ENCODE results near the gene ZNF519. TPM values are rescaled to one million over a fixed set of nuclear protein-coding genes. Genes with fewer than 3 reads are reported as not detected.

Gene ZNF519
- total RNA-seq, 1 experiment from 2014 or later = 24.3 TPM

DNA sequence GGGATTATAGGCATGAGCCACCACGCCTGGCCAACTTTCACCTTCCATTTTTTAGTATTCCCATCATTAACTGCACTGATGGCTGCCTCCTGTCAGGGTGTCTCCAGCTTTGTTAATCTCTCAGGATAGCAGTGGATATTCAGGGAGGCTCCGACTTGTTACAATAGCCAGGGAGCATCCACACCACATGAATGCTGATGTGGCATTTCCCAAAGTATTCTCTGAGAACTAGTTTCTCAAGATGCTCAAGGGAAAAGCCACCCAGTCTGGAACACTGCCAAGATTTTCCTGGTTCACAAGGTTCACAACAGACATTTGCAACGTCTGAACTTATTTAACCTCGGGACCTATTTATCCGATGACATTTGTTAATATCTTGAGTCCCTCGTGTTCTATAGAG lies 33.8 kb downstream of the ZNF519 start:
- H3K18ac ChIP-seq (ENCODE audit: insufficient read length, low read depth, low read length) = no peak overlapping the region
- H3K27me3 ChIP-seq (ENCODE audit: insufficient read depth, low read length) = no peaks in the 10 kb centered on the region
- no peak overlapping the region for H2BK15ac ChIP-seq (ENCODE audit: low read depth, low read length)
- H4K20me1 ChIP-seq (ENCODE audit: control insufficient read depth, insufficient read depth, insufficient read length) = no peaks in the 10 kb centered on the region
- Mint-ChIP-seq H3K36me3 (ENCODE audit: insufficient read depth in 1 of 3, low read depth in 3 of 3) (peaks cover 60 to 74% (median 67%) of the 10 kb centered on the region in 3 experiments), H3K27ac (no peak overlapping the region), H3K4me1 (no peaks in the 10 kb centered on the region), H3K27me3 (ENCODE audit: low read depth) (no peaks in the 10 kb centered on the region), H3K4me3 (no peak overlapping the region), H3K9me3 (peaks cover 26 to 41% of the 10 kb centered on the region in 2 experiments)
- H3K79me1 ChIP-seq (ENCODE audit: insufficient read depth, low read depth, low read length, poor library complexity, severe bottlenecking) = no peaks in the 10 kb centered on the region
- H3K27ac ChIP-seq (ENCODE audit: insufficient read length, low read depth, low read length) = no peak overlapping the region
- no peak overlapping the region for H4K8ac ChIP-seq (replicated peaks; ENCODE audit: insufficient read length, low read depth, low read length)
- 0 out of 2 replicates have a peak, but pooled peaks cover 2% of the 10 kb centered on the region for H3K79me2 ChIP-seq (ENCODE audit: insufficient read depth, low read length)
- no peak overlapping the region for H2BK120ac ChIP-seq (ENCODE audit: low read depth, low read length, poor library complexity, severe bottlenecking)
- H3K4me1 ChIP-seq (ENCODE audit: insufficient read depth, low read length) = no peaks in the 10 kb centered on the region
- H2BK5ac ChIP-seq (ENCODE audit: insufficient read length, low read length) = no peak overlapping the region
- H3K23ac ChIP-seq (ENCODE audit: insufficient read length, low read depth, low read length) = no peak overlapping the region
- no peak for TF ChIP-seq CTCF (conservative IDR thresholded peaks at IDR 0.05)
- no peaks in the 10 kb centered on the region for H3K9me3 ChIP-seq (ENCODE audit: control insufficient read depth, low read depth, low read length)
- no peak overlapping the region for H3T11ph ChIP-seq (ENCODE audit: low read length)
- H4K5ac ChIP-seq (ENCODE audit: insufficient read length, low read depth, low read length) = no peak overlapping the region
- H2AK5ac ChIP-seq (ENCODE audit: insufficient read length, low read length) = no peak overlapping the region
- no peak overlapping the region for H2BK12ac ChIP-seq (ENCODE audit: insufficient read length, low read depth, low read length)
- H3K4me2 ChIP-seq (ENCODE audit: insufficient read depth, insufficient read length, low read length) = no peak overlapping the region
- no peak overlapping the region for H3K9ac ChIP-seq (ENCODE audit: extremely low read depth, insufficient read length, low read length)
- H3K23me2 ChIP-seq (ENCODE audit: insufficient read length, low read depth, low read length, poor library complexity, severe bottlenecking) = no peaks in the 10 kb centered on the region
- H2BK20ac ChIP-seq (ENCODE audit: low read depth, low read length, poor library complexity, severe bottlenecking) = no peak overlapping the region
- no peak for DNase-seq
- H3K4ac ChIP-seq (ENCODE audit: low read depth, low read length) = no peak overlapping the region
- WGBS (ENCODE audit: extremely low coverage, insufficient read length, low lambda C conversion rate) = no CpG with 5 or more reads among the region's 6 CpGs
- no peak overlapping the region for H2AFZ ChIP-seq (ENCODE audit: low read length)
- H4K91ac ChIP-seq (ENCODE audit: insufficient read length, low read depth, low read length) = no peak overlapping the region
- no peak overlapping the region for H3K56ac ChIP-seq (ENCODE audit: insufficient read length, low read depth, low read length)
- no peak overlapping the region for H3K14ac ChIP-seq (ENCODE audit: insufficient read depth, low read length)
